ENCODE results near the gene ADISSP.
A peak's percentile ranks its signal among the peaks of the same experiment; 100 is the strongest.

Gene ADISSP

DNA sequence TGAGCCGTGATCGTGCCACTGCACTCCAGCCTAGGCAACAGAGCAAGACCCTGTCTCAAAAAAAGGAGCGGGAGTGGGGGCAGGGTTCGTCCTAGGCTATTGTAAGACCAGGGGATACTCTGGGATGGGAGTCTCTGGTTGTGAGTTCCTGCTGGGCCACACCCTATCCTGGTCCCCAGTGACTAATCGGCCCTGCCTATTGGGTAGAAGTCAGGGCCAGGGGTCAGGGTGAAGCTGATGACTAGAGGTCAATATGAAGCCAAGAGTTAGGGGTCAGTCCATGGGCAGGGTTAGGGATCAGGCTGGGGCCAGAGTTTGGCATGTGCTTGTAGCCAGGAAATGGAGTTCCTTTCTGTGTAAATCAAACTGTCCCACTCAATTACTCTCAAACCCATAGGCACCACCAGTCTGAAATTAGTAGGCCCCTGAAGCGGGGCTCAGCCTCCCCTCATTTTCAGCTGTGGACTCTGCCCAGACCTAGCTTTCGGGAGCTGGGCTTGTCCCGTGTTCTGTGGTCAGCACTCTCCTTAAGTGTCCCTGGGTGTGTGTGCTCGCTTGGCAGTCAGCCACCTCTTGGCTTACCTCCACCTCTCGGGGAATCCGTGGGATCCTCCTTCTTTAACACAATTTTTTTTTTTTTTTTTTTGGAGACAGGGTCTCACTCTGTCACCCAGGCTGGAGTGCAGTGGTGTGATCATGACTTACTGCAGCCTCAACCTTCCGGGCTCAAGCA lies 33.3 kb downstream of the ADISSP start:
- DNase-seq = no peak

DNA sequence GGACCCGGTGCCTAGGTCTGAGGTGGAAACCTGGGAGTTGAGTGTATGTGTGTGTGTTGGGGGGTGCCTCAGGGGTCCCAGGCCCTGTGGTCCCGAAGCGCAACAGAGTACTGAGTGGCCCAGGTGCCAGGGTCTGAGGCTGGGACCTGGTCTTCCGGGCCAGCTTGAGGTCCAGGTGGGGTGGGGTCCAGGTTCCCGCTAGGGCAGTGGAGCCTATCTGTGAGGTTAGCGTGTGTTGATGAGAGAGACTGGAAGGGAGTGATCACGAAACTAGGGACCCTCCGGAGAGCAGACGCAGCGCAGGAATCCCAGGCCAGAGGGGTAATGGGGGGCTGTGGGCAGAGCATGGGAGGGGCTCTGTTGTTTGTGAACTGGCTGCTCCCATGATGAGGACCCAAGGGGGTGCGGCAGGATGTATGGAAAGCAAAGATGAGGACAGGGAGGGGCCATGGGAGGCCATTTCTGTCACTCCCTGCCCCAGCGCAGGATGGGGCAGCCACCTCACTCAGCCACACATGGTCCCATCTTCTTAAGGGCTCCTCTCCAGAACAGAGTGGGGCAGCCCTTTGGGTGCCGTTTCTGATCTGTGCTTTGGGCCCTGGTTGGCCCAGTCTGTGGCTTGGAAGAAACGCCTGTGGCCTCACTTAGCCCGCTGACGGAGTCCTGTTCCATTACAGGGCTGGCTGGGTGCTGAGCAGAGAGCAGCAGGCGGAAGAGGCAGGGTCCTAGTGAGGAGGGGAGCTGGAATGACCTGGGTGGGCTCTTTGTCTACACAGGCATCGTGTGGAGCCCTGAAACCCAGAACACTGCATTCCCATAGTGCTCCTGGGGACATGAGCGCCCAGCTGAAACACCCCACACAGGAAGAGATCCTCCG lies 34.2 kb downstream of the ADISSP start:
- no peak for DNase-seq

DNA sequence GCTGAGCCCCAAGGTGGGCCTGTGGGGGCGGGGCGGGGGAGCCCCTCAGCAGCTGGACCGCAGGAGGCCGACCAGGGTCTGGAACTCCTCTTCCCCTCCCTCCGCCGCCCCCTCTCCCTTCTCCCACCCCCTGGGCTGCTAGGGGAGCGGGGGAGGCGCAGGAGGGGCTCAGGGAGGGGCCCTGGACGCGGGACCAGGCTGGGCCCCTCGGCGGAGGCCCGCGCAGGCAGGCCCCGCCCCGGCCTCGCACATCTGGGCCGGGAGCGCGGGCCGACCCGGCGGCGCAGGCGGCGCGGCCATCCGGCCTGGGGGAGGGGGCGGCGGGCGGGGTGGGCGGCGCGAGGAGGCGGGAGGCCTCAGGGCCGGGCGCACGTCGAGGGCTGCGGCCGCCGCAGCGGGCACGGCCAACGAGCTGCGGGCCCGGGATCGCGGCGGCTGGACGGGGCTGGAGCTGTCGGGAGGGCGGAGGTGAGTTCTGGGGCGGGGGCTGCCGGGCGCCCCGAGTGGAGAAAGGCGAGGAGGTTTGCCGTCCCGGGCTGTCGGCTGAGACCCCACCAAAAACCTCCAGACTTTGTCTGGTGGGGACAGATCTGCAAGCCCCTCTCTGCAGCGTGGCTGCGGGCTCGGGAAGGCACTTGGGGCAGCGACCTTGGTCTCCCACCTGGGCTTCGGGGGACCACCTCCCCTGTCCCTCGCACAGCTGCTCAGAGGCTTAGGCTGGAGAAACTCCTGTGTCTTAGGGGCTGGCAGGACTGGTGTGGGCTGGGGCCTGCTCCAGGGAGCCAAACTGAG lies 35.0 kb downstream of the ADISSP start, which contains the start of gene HSPA12B:
TSS of gene HSPA12B (plus strand) at position 359 of the 792 bp plus-strand sequence. CDS start 5,990 bp downstream, outside the sequence.
- DNase-seq = no peak

DNA sequence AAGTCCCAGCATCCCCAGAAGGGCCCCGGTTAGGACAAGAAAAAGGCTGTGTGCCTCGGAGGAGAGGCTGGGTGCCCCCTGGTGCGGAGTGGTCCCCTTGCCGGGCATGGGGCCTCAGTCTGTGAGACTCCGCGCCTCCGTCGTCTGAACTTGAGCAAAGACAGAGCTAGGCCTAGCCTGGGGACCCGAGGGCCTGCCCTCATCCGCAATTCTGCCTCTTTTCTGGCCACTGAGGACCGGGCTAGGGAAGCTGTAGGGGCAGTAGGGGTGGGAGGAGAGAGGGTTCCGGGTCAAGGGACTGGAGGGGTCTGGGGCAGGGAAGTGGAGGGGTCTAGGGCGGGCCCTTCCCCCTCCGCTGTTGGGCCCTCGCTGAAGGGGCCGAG lies 35.6 kb downstream of the ADISSP start:
- DNase-seq = no peak

DNA sequence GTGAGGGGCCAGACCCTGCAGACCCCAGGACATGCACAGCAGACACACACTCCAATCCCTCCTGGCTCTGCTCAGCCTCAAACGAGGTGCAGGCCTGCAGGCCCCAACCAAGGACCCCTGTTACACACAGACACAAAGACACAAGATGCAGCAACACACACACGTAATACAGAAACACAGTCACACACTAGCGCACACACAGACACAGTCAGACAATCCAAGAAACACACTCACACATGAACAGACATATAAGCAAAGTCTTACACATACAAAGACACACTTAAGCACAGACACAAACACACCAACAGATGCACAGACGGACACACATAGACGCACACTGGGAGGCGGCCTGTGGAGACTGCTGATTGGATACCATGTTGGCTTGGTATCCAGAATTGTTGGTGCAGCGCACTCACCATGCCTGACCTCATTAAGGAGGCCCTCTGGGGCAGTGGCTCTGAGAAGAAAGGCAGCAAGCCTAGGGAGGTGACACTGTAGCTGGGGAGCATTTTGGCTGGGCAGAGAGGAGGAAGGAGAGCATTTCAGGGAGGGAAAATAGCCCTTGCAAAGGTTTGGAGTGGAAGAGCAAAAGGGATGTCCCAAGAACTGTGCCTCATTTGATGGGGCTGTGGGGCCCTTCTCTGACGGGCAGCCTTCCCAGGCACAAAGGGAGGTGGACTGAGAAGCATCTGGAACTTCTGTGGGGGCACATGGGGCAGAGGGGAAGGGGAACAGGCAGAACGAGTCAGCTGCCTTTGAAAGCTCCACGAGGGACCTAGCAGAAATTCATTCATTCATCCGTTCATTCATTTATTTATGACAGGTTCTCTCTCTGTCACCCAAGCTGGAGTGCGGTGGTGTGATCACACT lies 36.5 kb downstream of the ADISSP start:
- no peak for DNase-seq

DNA sequence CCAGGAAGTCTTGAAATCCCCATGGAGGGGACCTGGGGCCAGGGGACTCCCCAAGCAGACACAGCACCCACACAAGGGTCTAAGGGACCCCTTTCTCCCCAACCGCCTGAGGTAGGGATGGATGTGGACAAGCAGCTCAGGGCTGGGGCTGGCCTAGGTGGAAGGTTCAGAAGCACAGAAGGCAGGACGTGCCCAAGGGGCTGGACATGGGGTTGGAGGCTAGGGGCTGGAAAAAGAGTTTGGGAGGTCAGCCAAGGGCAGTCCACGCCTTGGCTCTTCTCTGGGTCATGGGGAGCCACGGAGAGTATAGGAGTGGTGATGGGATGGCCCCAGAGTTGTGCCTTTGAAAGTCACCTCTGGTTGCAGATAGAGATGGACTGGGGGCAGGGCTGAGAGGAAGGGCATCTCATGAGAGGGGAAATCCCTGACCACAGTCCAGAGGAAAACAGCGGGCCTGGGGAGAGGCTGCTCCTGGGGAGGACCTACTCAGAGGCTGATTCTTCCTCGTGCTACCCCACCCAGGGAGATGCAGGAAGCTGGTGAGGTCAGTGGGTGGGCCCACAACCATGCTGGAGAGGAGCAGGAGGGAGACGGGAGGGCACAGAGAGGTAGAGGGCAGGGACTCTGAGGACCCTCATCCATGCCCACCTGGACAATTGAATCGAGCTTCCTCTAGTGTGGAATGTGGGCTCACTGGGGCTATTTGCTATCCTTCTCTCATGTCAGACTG lies 37.6 kb downstream of the ADISSP start:
- no peak for DNase-seq

DNA sequence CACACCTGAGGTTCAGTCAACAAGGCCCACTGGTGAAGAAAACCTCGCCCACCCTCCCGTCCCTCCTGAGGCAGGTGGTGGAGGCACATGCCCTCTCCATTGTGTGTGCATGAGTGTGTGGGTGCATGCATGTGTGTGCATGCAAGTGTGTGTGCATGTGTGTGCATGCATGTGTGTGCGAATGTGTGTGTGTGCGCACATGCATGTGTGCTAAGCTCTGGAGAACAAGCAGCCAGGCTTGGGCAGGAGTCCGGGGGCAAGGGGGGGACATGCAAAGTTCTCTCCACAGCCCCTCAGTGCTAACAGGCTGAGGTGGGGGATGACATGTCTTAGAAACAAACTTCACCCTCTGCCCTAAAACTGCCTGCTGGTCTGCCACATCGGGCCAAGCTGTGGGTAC lies 38.2 kb downstream of the ADISSP start:
- no peak for DNase-seq

DNA sequence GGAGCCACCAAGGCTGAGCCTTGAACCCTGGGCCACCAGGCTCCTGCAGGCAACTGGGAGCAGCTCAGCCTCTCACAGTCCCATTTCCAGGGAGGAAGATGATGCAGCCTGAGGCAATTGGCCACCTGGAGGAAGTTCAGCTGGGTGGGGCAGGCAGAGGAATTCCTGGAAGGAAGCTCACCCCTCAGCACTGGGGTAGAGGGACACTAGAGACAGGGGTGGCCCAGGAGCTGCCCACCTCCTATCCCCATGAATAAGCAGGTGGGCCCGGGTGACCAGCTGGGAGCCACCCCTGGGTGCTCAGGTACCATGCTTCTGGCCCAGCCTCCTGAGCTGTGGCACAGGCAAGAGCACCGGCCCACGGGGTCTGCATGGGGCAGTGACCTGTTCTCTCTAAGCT lies 38.7 kb downstream of the ADISSP start:
- DNase-seq = no peak

DNA sequence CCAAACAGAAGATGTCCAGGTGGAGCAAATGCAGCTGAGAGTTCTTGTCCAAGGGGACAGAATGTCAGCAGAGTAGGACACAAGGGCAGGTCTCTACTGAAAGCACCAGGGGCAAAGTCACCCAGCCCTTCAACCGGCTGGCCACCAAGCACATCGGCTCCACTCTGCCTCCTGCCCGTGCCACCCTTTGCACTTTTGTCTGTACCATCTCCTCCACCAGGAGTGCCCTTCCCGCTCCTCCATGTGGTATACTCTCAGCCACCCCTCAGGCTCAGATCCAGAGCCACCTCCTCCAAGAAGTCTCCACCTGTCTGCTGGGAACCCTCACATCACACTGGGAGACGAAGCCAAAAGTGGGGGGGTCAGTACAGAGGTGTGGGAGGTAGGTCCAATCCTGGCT lies 39.2 kb downstream of the ADISSP start:
- DNase-seq = no peak

DNA sequence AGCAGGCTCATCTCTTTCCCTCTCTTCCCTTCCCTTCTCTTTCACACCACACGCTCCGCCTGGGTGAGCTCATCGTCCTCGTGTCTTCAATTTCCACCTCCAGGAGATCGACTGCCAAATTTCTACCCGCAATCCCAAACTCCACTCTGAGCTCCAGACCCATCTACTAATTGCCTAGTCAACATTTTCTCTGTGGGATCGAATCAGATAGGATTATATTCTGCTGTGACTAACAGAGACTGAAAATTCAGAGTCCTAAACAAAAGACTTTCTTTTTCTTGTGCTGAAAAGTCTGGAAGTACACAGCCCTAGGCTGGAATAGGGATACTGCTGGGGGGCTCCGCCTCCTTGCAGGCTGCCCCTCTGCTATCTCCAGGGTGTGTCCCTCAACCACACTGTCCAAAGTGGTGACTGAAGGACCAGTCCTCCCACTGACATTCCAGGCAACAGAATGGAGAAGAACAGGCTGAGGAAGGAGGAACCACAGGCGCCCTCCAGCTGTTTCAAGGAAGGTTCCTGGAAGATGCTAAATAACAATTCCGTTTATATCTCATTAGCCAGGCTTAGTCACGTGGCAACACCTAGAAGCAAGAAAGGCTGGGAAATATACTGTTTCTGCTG lies 40.0 kb downstream of the ADISSP start:
- DNase-seq = no peak

DNA sequence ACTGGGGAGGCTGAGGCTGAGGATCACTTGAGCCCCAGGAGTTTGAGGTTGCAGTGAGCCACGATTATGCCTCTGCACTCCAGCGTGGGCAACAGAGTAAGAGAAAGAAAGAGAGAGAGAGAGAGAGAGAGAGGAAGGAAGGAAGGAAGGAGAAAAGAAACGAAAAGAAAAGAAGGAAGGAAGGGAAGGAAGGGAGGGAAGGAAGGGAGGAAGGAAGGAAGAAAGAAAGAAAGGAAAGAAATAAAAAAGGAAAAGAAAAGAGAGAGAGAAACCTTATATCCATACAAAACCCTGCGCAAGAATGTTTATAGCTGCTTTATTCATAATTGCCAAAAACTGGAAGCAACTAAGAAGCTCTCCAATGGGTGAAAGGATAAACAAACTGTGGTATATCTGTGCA lies 43.2 kb downstream of the ADISSP start:
- DNase-seq = no peak

DNA sequence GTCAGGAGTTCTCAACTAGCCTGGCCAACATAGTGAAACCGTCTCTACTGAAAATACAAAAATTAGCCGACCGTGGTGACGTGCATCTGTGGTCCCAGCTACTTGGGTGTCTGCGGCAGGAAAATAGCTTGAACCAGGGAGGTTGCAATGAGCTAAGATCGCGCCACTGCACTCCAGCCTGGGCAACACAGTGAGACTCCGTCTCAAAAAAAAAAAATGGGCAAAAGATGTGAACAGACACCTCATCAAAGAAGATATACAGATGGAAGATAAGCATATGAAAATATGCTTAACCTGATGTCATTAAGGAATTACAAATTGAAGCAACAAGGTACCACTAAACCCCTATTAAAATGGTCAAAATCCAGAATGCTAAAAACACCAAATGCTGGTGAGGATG lies 44.3 kb downstream of the ADISSP start:
- no peak for DNase-seq

DNA sequence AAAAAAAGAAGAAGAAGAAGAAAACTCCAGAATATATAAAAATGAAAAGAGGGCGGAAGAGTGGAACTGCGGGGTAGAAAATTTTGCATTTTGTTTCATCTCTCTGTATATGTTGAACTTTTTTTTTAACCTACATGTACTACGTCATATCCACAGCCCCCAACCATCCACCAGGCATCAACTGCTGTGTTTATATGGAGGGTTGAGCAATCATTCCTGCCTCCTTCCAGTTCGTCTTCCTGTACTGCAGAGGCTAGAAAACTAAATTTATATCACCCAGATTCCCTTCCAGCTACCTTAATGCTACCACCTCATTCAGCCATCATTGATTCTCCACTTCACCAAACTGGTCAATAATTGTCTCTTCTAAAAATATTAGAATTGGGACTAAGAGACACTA lies 45.6 kb downstream of the ADISSP start:
- DNase-seq = no peak

DNA sequence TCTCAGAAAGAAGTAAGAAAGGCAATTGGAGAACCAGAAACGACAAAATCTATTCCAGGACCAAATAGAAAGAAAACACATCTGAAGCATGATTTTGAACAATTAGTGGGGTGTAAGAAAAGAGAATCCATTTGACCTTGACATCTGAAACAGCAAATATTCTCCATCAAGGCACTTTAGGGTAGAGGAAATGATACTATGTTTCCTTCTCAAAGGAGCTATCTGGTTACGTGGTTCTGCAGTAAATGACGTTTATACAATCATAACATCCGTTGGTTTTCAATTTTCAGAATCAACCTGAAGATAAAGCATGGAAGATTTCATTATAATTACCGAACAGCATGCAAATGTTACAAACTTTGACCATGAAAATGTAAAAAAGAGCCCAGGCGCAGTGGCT lies 46.9 kb downstream of the ADISSP start:
- no peak for DNase-seq

DNA sequence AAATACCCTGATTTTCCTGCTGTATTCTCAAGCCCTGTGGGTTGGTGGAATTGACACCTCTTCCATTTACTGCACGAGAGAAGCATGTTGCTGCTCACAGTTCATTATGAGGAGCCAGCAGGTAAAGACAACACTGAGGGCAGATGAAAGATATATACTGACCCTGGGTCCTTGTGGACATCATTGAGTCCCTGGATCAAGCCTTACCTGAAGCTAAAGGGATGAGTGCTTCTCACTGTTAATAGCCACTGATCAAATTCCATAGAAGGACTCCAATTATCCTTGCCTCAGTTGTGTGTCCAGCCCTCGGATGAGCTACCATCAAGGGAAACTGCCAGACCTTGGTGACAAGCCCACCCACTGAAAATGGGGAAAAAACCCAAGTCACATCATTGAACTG lies 47.5 kb downstream of the ADISSP start:
- DNase-seq = no peak

DNA sequence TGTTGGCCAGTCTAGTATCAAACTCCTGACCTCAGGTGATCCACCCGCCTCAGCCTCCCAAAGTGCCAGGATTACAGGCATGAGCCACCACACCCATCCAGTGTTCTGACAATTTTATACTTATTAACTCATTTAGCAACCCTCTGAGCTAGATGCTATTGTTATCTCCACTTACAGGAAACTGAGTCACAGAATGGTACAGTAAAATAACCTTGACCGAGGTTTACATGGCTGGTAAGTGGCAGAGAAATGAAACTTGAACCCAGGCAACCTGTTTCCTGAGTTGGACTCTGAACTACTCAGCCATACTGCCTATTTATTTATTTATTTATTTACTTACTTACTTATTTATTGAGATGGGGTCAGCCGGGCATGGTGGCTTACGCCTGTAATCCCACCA lies 48.5 kb downstream of the ADISSP start:
- DNase-seq = no peak

DNA sequence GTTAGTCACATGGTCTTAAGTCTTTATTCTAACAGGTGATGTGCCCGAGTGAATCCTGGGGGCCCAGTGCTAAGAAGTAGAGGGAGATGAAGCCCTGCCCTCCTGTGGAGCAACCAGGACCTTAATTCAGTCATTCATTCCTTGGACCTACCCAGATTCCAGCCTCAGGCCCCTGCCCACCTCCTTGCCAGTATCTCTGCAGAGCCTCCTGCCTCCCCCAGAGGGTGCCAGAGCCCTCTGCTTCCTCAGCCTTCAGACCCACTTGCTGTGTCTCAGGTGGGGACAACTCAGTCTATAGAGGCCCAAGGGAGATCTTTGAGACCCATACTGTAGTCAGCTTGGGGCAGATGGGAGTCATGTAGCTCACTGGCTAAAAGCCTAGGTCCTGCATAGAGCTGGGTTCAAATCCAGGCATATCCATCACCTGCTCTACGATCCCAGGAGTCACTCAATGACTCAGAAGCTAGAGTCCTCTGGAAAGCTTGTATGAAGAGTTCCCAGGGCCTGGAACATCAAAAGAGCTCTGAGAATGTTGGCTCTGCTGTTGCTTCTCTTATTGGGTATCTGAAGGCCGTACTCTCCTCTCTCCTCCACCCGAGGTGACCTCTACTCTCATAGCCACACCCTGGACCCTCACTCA lies 51.2 kb downstream of the ADISSP start:
- peak; percentile 14 for DNase-seq

DNA sequence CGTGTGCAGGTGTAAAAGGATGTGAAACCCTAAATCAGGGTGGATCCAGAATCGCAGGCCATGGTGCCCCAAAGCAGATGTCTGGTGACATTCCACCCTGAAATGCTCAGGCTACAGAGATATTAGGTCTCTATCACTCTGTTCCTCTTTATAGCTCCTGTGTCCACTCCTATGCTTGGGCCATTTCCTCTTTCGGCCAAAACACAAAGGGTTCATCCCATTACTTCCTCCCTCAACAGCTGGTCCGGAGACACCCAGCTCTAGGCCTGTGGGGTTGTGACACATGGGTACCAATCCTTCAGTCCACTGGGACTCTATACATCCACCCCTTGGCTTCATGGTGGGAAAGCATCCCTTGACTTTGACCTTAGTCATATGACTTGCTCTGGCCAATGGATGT lies 53.5 kb downstream of the ADISSP start:
- no peak for DNase-seq

DNA sequence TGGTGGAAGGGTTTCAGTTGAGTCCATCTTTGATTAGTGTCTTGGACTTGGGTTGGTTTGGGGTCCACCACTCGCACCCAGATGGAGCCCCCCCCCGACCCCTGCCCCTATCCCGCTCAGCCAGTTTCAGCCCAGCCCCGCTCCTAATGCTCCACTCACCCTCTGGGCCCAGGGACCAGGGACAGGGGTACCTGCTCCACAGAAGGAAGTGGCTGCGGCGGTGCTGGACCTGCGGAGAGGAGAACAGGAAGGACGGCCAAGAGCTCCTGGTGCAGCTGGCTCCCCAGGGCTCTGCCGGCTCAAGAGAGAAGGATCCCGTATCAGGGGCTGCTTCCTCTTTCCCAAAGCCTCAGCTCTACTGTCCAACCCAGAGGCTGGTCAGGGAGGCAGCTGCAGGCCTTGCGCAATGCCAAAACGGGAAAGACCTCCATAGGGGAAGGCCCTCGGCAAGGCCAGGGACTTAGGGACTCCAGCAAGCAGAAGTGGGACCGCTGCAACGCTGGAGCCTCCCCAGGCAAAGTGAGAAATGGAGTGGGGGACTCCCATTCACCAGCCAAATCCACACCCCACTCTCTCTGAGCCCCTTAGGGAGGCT lies 55.2 kb downstream of the ADISSP start, which contains the start of gene SIGLEC1:
TSS of gene SIGLEC1 (minus strand) at position 322 of the 595 bp plus-strand sequence. CDS start 5,472 bp downstream, outside the sequence.
- DNase-seq = no peak

DNA sequence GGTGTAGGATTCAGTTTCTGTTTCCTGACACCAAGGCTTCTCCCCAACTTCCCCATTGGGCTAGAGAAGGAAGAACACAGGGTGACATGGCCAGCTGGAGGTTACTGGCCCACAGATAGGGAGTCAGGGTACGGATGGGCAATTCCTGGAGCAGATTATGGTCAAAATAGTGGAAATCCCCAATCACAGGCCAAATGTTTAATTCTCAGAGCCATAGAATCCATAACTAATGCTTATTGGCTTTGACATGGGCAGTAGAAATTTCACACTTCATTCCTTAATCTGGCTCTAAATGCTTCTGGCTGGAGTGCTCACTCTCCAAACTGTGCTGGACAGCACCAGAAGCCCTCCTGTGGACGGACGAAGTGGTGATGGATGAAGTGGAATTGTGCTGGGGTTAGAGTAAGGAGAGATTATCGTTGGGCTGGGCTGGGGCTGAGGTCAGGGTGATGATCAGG lies 56.0 kb downstream of the ADISSP start:
- no peak for DNase-seq
